HG03139 (cell line): ENCODE measurements around the gene NEK3.
"Not testable (repeated sequence)": the region's sequence is repeated elsewhere in the genome, so short reads cannot be mapped to it uniquely, and the experiment has no call there.

ENCODE experiments used
- ATAC-seq: cut with Tn5 transposase; IDR thresholded peaks from one replicate; pipeline ENCODE4 v1.9.1; 2021; ENCODE audit not compliant: unreplicated experiment

The NEK3 gene

GRCh38 chr13:52159159-52159982 is at the start of gene NEK3:
Gene NEK3, minus strand, starts transcription at chr13:52159597. Its CDS starts 3,406 bp downstream, at chr13:52156191.
- peak; percentile 65 for ATAC-seq

GRCh38 chr13:52208384-52208783 is 49.0 kb upstream of the NEK3 start:
- ATAC-seq = not testable (repeated sequence)

- not testable (repeated sequence) for ATAC-seq
These were observed 48.5 kb upstream of the NEK3 start for GRCh38 chr13:52207896-52208295.

GRCh38 chr13:52207337-52207736 is 47.9 kb upstream of the NEK3 start:
- not testable (repeated sequence) for ATAC-seq

- not testable (repeated sequence) for ATAC-seq
These were observed 45.1 kb upstream of the NEK3 start for GRCh38 chr13:52204546-52204945.

GRCh38 chr13:52203864-52204263 is 44.5 kb upstream of the NEK3 start:
- not testable (repeated sequence) for ATAC-seq

- ATAC-seq = not testable (repeated sequence)
These were observed 43.1 kb upstream of the NEK3 start for GRCh38 chr13:52202506-52202905.

GRCh38 chr13:52201439-52202193 is 42.2 kb upstream of the NEK3 start:
- not testable (repeated sequence) for ATAC-seq

- peak; percentile 66 for ATAC-seq
These were observed 36.0 kb upstream of the NEK3 start for GRCh38 chr13:52195401-52195837.

- ATAC-seq = peak; percentile 68
These were observed 34.9 kb upstream of the NEK3 start for GRCh38 chr13:52194184-52194868.

- not testable (repeated sequence) for ATAC-seq
These were observed 34.3 kb upstream of the NEK3 start for GRCh38 chr13:52193587-52194183.

GRCh38 chr13:52187424-52188187 is 28.2 kb upstream of the NEK3 start:
- ATAC-seq = not testable (repeated sequence)

GRCh38 chr13:52187029-52187423 is 27.6 kb upstream of the NEK3 start:
- no peak for ATAC-seq

GRCh38 chr13:52181316-52181954 is 22.0 kb upstream of the NEK3 start:
- ATAC-seq = not testable (repeated sequence)

GRCh38 chr13:52179925-52180324 is 20.5 kb upstream of the NEK3 start:
- no peak for ATAC-seq

- ATAC-seq = no peak
These were observed 17.9 kb upstream of the NEK3 start for GRCh38 chr13:52177276-52177675.

- not testable (repeated sequence) for ATAC-seq
These were observed 14.6 kb upstream of the NEK3 start for GRCh38 chr13:52173970-52174369.

GRCh38 chr13:52173373-52173772 is 14.0 kb upstream of the NEK3 start:
- no peak for ATAC-seq

- ATAC-seq = not testable (repeated sequence)
These were observed 12.3 kb upstream of the NEK3 start for GRCh38 chr13:52171686-52172085.
